ENCODE data around the gene KLHDC8B. TPM values are rescaled to one million over a fixed set of nuclear protein-coding genes. Genes with fewer than 3 reads are reported as not detected.
A peak's percentile ranks its signal among the peaks of the same experiment; 100 is the strongest.

KLHDC8B gene
- total and polyA plus RNA-seq, 2 experiments from 2014 or later: 72.0 to 86.4 TPM

- Histone ChIP-seq H3K27me3 (no peaks in the 10 kb centered on the region), H3K4me1 (ENCODE audit: insufficient read depth) (peaks cover 15% of the 10 kb centered on the region), H3K4me2 (no peak overlapping the region), H3K27ac (no peak overlapping the region), H3K9me2 (replicated peaks; ENCODE audit: insufficient read depth) (no peaks in the 10 kb centered on the region), H3K4me3 (no peak overlapping the region), H2AFZ (no peak overlapping the region), H3K9me3 (ENCODE audit: low read depth) (no peaks in the 10 kb centered on the region), H3K79me2 (peaks cover 23% of the 10 kb centered on the region), H4K20me1 (ENCODE audit: insufficient read depth, poor library complexity, severe bottlenecking) (no peaks in the 10 kb centered on the region), H3K36me3 (replicated peaks; ENCODE audit: insufficient read depth, low read depth) (no peaks in the 10 kb centered on the region)
- 93% methylated on average over 8 of the region's 8 CpGs for WGBS (ENCODE audit: low lambda C conversion rate, missing lambda C conversion rate)
- TF ChIP-seq EZH2 (IDR thresholded peaks at IDR 0.05; ENCODE audit: borderline replicate concordance): no peak
- TF ChIP-seq CTCF (IDR thresholded peaks at IDR 0.05; ENCODE audit: poor library complexity): no peak
- TF ChIP-seq EZH2phosphoT487 (IDR thresholded peaks at IDR 0.05; ENCODE audit: low read depth, severe bottlenecking, unreplicated experiment): no peak
- no peak for DNase-seq (ENCODE audit: low spot score)
Measured at GRCh38 chr3:49163609-49164008, 7.8 kb upstream of the KLHDC8B start.

- 33% methylated on average over 6 of the region's 6 CpGs for WGBS (ENCODE audit: low lambda C conversion rate, missing lambda C conversion rate)
- Histone ChIP-seq H3K4me3 (peak overlapping the region; percentile 88), H3K27me3 (no peaks in the 10 kb centered on the region), H2AFZ (peak overlapping the region; percentile 98), H3K27ac (peak overlapping the region; percentile 67), H3K4me2 (peak overlapping the region; percentile 98), H3K9me2 (replicated peaks; ENCODE audit: insufficient read depth) (no peaks in the 10 kb centered on the region), H3K79me2 (peaks cover 23% of the 10 kb centered on the region), H3K9me3 (ENCODE audit: low read depth) (no peaks in the 10 kb centered on the region), H3K36me3 (replicated peaks; ENCODE audit: insufficient read depth, low read depth) (no peaks in the 10 kb centered on the region), H4K20me1 (ENCODE audit: insufficient read depth, poor library complexity, severe bottlenecking) (no peaks in the 10 kb centered on the region), H3K4me1 (ENCODE audit: insufficient read depth) (peaks cover 17% of the 10 kb centered on the region)
- no peak for DNase-seq (ENCODE audit: low spot score)
- TF ChIP-seq CTCF (IDR thresholded peaks at IDR 0.05; ENCODE audit: poor library complexity): no peak
- no peak for TF ChIP-seq EZH2phosphoT487 (IDR thresholded peaks at IDR 0.05; ENCODE audit: low read depth, severe bottlenecking, unreplicated experiment)
- TF ChIP-seq EZH2 (IDR thresholded peaks at IDR 0.05; ENCODE audit: borderline replicate concordance): no peak
Measured at GRCh38 chr3:49164983-49165720, 6.2 kb upstream of the KLHDC8B start.

- Histone ChIP-seq H3K9me3 (ENCODE audit: low read depth) (no peaks in the 10 kb centered on the region), H3K4me2 (peak within 1 kb of the TSS; percentile 98), H3K27ac (peak within 1 kb of the TSS; percentile 67), H3K36me3 (replicated peaks; ENCODE audit: insufficient read depth, low read depth) (no peaks in the 10 kb centered on the region), H3K4me1 (ENCODE audit: insufficient read depth) (peaks cover 25% of the 10 kb centered on the region), H3K27me3 (no peaks in the 10 kb centered on the region), H3K79me2 (peaks cover 31% of the 10 kb centered on the region), H2AFZ (peak within 1 kb of the TSS; percentile 98), H4K20me1 (ENCODE audit: insufficient read depth, poor library complexity, severe bottlenecking) (no peaks in the 10 kb centered on the region), H3K4me3 (peak within 1 kb of the TSS; percentile 88), H3K9me2 (replicated peaks; ENCODE audit: insufficient read depth) (no peaks in the 10 kb centered on the region)
- TF ChIP-seq EZH2 (IDR thresholded peaks at IDR 0.05; ENCODE audit: borderline replicate concordance) (no peak), EZH2phosphoT487 (IDR thresholded peaks at IDR 0.05; ENCODE audit: low read depth, severe bottlenecking, unreplicated experiment) (no peak), CTCF (IDR thresholded peaks at IDR 0.05; ENCODE audit: poor library complexity) (no peak)
- DNase-seq (ENCODE audit: low spot score): peak; percentile 89
- 9% methylated on average over 33 of the region's 69 CpGs for WGBS (ENCODE audit: low lambda C conversion rate, missing lambda C conversion rate)
Measured at GRCh38 chr3:49165771-49166751, 5.3 kb upstream of the KLHDC8B start, which contains the start of gene CCDC71. TSS of gene CCDC71 (minus strand) at chr3:49166331. CDS start at chr3:49164208, 2,123 bp downstream.

Data from hepatocyte (in vitro differentiated cells).